Loucy (cell line): ENCODE data around the gene CCL21.

ENCODE experiments used
- H2AFZ ChIP-seq: fragments of 200-600 bp; sonication (generic); 2 replicates; pipeline ENCODE4 v1.6.0; 2016; ENCODE audit warnings: antibody characterized with exemption, mild to moderate bottlenecking, low read length, moderate library complexity
- H3F3A ChIP-seq: fragments of 200-600 bp; 2 replicates; pipeline ENCODE4 v1.6.0; 2016; ENCODE audit warnings: antibody characterized with exemption, low read depth, mild to moderate bottlenecking
- H3K27me3 ChIP-seq: fragments of 200-600 bp; sonication (generic); 2 replicates; pipeline ENCODE4 v1.6.1; 2014; ENCODE audit warnings: low read length, mild to moderate bottlenecking; ENCODE audit not compliant: insufficient read depth, poor library complexity, severe bottlenecking
- H3K36me3 ChIP-seq: fragments of 200-600 bp; sonication (generic); 2 replicates; pipeline ENCODE4 v1.6.1; 2016; ENCODE audit warnings: low read length; ENCODE audit not compliant: insufficient read depth
- H3K4me1 ChIP-seq: fragments of 200-600 bp; sonication (generic); 2 replicates; pipeline ENCODE4 v1.5.1; 2014; ENCODE audit warnings: low read length, mild to moderate bottlenecking; ENCODE audit not compliant: insufficient read depth, poor library complexity, severe bottlenecking
- H3K4me2 ChIP-seq: fragments of 200-600 bp; sonication (generic); 2 replicates; pipeline ENCODE4 v1.6.0; 2014; ENCODE audit warnings: antibody characterized with exemption, low read length, low read depth, mild to moderate bottlenecking; ENCODE audit not compliant: poor library complexity, severe bottlenecking
- H3K4me3 ChIP-seq: fragments of 200-600 bp; sonication (generic); 2 replicates; pipeline ENCODE4 v1.5.1; 2014; ENCODE audit warnings: low read length, mild to moderate bottlenecking, mixed read lengths; ENCODE audit not compliant: poor library complexity, severe bottlenecking
- H3K79me2 ChIP-seq: fragments of 200-600 bp; sonication (generic); 2 replicates; pipeline ENCODE4 v1.6.1; 2014; ENCODE audit warnings: low read length; ENCODE audit not compliant: insufficient read depth
- H3K9ac ChIP-seq: fragments of 200-600 bp; sonication (generic); 2 replicates; pipeline ENCODE4 v1.6.0; 2014; ENCODE audit warnings: mild to moderate bottlenecking, low read depth, low read length, moderate library complexity; ENCODE audit not compliant: poor library complexity, severe bottlenecking
- H3K9me2 ChIP-seq: fragments of 200-600 bp; sonication (generic); replicated peaks from 2 replicates; pipeline ENCODE4 v1.6.1; 2016; ENCODE audit warnings: low read depth, low read length, mixed read lengths
- H3K9me3 ChIP-seq: fragments of 200-600 bp; sonication (generic); 2 replicates; pipeline ENCODE4 v1.6.1; 2014; ENCODE audit warnings: mild to moderate bottlenecking, antibody characterized with exemption, low read length, low read depth; ENCODE audit not compliant: insufficient read depth
- H4K20me1 ChIP-seq: fragments of 200-600 bp; sonication (generic); 2 replicates; pipeline ENCODE4 v1.6.0; 2014; ENCODE audit warnings: antibody characterized with exemption, low read length, mild to moderate bottlenecking; ENCODE audit not compliant: insufficient read depth, poor library complexity, severe bottlenecking
- EZH2phosphoT487 ChIP-seq: fragments of 200-600 bp; IDR thresholded peaks from 2 replicates; pipeline ENCODE4 v1.6.1; 2018; ENCODE audit warnings: antibody characterized with exemption, mild to moderate bottlenecking, moderate library complexity, borderline replicate concordance
- TF ChIP-seq, protein P1 (sequence below): fragments of 200-600 bp; sonication (generic); conservative IDR thresholded peaks from 2 replicates; pipeline ENCODE4 v1.5.1; 2014; ENCODE audit warnings: mild to moderate bottlenecking, antibody characterized with exemption, low read length

The CCL21 gene

GRCh38 chr9:34688329-34689115 is 21.4 kb downstream of the CCL21 start:
- Histone ChIP-seq H3K27me3 (no peaks in the 10 kb centered on the region), H3K79me2 (no peaks in the 10 kb centered on the region), H3K4me3 (no peak overlapping the region), H3K9me3 (no peaks in the 10 kb centered on the region), H3K36me3 (no peaks in the 10 kb centered on the region), H2AFZ (no peak overlapping the region), H4K20me1 (no peaks in the 10 kb centered on the region), H3K9ac (no peak overlapping the region), H3K9me2 (no peaks in the 10 kb centered on the region), H3K4me1 (no peaks in the 10 kb centered on the region), H3K4me2 (no peak overlapping the region), H3F3A (no peaks in the 10 kb centered on the region)
- TF ChIP-seq EZH2phosphoT487: no peak
- TF ChIP-seq, protein P1, sequence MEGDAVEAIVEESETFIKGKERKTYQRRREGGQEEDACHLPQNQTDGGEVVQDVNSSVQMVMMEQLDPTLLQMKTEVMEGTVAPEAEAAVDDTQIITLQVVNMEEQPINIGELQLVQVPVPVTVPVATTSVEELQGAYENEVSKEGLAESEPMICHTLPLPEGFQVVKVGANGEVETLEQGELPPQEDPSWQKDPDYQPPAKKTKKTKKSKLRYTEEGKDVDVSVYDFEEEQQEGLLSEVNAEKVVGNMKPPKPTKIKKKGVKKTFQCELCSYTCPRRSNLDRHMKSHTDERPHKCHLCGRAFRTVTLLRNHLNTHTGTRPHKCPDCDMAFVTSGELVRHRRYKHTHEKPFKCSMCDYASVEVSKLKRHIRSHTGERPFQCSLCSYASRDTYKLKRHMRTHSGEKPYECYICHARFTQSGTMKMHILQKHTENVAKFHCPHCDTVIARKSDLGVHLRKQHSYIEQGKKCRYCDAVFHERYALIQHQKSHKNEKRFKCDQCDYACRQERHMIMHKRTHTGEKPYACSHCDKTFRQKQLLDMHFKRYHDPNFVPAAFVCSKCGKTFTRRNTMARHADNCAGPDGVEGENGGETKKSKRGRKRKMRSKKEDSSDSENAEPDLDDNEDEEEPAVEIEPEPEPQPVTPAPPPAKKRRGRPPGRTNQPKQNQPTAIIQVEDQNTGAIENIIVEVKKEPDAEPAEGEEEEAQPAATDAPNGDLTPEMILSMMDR: no peak

- no peak for TF ChIP-seq EZH2phosphoT487
- TF ChIP-seq, protein P1: no peak
- no peaks in the 10 kb centered on the region for H3K4me1 ChIP-seq
- H3K4me2 ChIP-seq: no peak overlapping the region
Observed at GRCh38 chr9:34687276-34688030, 22.5 kb downstream of the CCL21 start.

GRCh38 chr9:34686732-34687131 is 23.2 kb downstream of the CCL21 start:
- no peak overlapping the region for H3K4me3 ChIP-seq
- H3K36me3 ChIP-seq: no peaks in the 10 kb centered on the region
- H3K9me3 ChIP-seq: no peaks in the 10 kb centered on the region
- H3K4me1 ChIP-seq: no peaks in the 10 kb centered on the region
- H2AFZ ChIP-seq: no peak overlapping the region
- H3K9ac ChIP-seq: no peak overlapping the region
- H3F3A ChIP-seq: no peaks in the 10 kb centered on the region
- no peak overlapping the region for H3K4me2 ChIP-seq
- H3K27me3 ChIP-seq: no peaks in the 10 kb centered on the region
- H3K9me2 ChIP-seq: no peaks in the 10 kb centered on the region
- H4K20me1 ChIP-seq: no peaks in the 10 kb centered on the region
- no peak for TF ChIP-seq EZH2phosphoT487
- TF ChIP-seq, protein P1: no peak
- no peaks in the 10 kb centered on the region for H3K79me2 ChIP-seq

More at GRCh38 chr9:34687276-34688030, 22.5 kb downstream of the CCL21 start:
- H3K36me3 ChIP-seq: no peaks in the 10 kb centered on the region
- H3K4me3 ChIP-seq: no peak overlapping the region
- H3K9me2 ChIP-seq: no peaks in the 10 kb centered on the region
- no peak overlapping the region for H3K9ac ChIP-seq
- H3K79me2 ChIP-seq: no peaks in the 10 kb centered on the region
- H3K9me3 ChIP-seq: no peaks in the 10 kb centered on the region
- H2AFZ ChIP-seq: no peak overlapping the region
- H3F3A ChIP-seq: no peaks in the 10 kb centered on the region
- H4K20me1 ChIP-seq: no peaks in the 10 kb centered on the region
- H3K27me3 ChIP-seq: no peaks in the 10 kb centered on the region
